Measurements from ENCODE around the gene PEAK1. TPM values are rescaled to one million over a fixed set of nuclear protein-coding genes. Genes with fewer than 3 reads are reported as not detected.

Gene PEAK1
- total and polyA plus RNA-seq, 2 donors (not counting 1 experiment from before 2014, with no cell fraction given), result 61.0 to 91.8 TPM

DNA sequence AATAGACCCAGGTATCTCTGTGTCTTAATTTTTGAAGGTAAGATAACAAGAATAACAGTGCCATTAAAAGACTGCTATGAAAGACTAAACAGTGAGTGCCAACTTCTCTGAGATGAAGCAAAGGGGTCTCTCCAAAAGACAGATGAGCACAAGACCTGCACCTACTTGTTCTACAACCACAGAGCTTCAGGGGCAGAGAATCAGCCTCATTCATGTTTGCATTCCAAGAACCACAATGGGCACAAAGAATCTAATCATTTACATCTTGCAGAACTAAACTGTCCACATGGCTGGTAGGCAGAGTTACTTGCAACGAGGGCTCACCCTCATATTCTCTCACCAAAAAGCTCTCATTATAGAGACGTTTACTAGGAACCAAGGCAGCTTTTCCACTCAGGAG is 83.9 kb downstream of the PEAK1 start:
- TF ChIP-seq, protein P1, sequence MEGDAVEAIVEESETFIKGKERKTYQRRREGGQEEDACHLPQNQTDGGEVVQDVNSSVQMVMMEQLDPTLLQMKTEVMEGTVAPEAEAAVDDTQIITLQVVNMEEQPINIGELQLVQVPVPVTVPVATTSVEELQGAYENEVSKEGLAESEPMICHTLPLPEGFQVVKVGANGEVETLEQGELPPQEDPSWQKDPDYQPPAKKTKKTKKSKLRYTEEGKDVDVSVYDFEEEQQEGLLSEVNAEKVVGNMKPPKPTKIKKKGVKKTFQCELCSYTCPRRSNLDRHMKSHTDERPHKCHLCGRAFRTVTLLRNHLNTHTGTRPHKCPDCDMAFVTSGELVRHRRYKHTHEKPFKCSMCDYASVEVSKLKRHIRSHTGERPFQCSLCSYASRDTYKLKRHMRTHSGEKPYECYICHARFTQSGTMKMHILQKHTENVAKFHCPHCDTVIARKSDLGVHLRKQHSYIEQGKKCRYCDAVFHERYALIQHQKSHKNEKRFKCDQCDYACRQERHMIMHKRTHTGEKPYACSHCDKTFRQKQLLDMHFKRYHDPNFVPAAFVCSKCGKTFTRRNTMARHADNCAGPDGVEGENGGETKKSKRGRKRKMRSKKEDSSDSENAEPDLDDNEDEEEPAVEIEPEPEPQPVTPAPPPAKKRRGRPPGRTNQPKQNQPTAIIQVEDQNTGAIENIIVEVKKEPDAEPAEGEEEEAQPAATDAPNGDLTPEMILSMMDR (conservative IDR thresholded peaks at IDR 0.05 in 1 of 2, IDR thresholded peaks at IDR 0.05 in 1 of 2; ENCODE audit: low read depth in 1 of 2, low read length in 2 of 2), result no peak
- TF ChIP-seq EZH2 (IDR thresholded peaks at IDR 0.05; ENCODE audit: low read length, missing control alignments), result no peak
- H3K79me2 ChIP-seq (ENCODE audit: control insufficient read depth, insufficient read depth, low read length), result peaks cover 14% of the 10 kb centered on the region

DNA sequence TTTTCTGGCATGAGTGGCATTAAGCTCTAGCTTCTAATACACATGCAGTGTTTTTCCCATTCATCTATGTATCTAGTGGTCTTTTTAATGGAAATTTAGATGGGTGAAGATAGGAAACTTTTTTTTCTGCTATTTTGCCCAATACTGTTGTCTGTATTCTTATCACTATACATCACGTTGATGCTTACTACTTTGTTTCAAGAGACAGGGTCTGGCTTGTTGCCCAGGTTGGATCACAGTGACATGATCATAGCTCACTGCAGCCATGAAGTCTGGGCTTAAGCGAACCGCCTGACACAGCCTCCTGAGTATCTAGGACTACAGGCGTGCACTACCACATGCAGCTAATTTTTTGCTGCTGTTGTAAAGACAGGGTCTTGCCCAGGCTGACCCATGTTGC is 84.6 kb downstream of the PEAK1 start:
- H3K27ac ChIP-seq (ENCODE audit: insufficient read depth, low read length), result no peak overlapping the region
- H4K20me1 ChIP-seq (ENCODE audit: control insufficient read depth, extremely low read depth, insufficient read depth, low read length), result peaks cover 2% of the 10 kb centered on the region
- H3K4me3 ChIP-seq (replicated peaks in 1 of 4; ENCODE audit: control extremely low read depth in 1 of 4, insufficient read depth in 1 of 4, low read depth in 3 of 4, low read length in 4 of 4), result no peak overlapping the region
- H3K79me2 ChIP-seq (ENCODE audit: control insufficient read depth, insufficient read depth, low read length), result peaks cover 15% of the 10 kb centered on the region
- no peak overlapping the region for H3K9ac ChIP-seq (ENCODE audit: insufficient read depth, low read length)
- no peaks in the 10 kb centered on the region for H3K9me3 ChIP-seq (ENCODE audit: control insufficient read depth, insufficient read depth, low read depth, low read length)
- peaks cover 5% of the 10 kb centered on the region for H3K4me1 ChIP-seq (ENCODE audit: control insufficient read depth, extremely low read depth, insufficient read depth, low read length)
- peak; percentile 11 to 37 for DNase-seq (ENCODE audit: low read depth in 2 of 2)
- H2AFZ ChIP-seq (ENCODE audit: low read length), result no peak overlapping the region
- TF ChIP-seq, protein P1 (conservative IDR thresholded peaks at IDR 0.05 in 1 of 2, IDR thresholded peaks at IDR 0.05 in 1 of 2; ENCODE audit: low read depth in 1 of 2, low read length in 2 of 2), result no peak
- no peak for TF ChIP-seq EZH2 (IDR thresholded peaks at IDR 0.05; ENCODE audit: low read length, missing control alignments)
- no peaks in the 10 kb centered on the region for H3K27me3 ChIP-seq (ENCODE audit: control insufficient read depth, insufficient read depth, low read length)
- H3K4me2 ChIP-seq (ENCODE audit: extremely low read depth, insufficient read depth, low read length), result no peak overlapping the region
- H3K36me3 ChIP-seq (ENCODE audit: control insufficient read depth, insufficient read depth, low read length), result no peaks in the 10 kb centered on the region

More for the DNA sequence above, 83.9 kb downstream of the PEAK1 start:
- Histone ChIP-seq H3K36me3 (ENCODE audit: control insufficient read depth, insufficient read depth, low read length) (no peaks in the 10 kb centered on the region), H3K4me3 (replicated peaks in 1 of 4; ENCODE audit: control extremely low read depth in 1 of 4, insufficient read depth in 1 of 4, low read depth in 3 of 4, low read length in 4 of 4) (no peak overlapping the region), H2AFZ (ENCODE audit: low read length) (no peak overlapping the region), H3K9ac (ENCODE audit: insufficient read depth, low read length) (no peak overlapping the region), H3K4me2 (ENCODE audit: extremely low read depth, insufficient read depth, low read length) (no peak overlapping the region), H4K20me1 (ENCODE audit: control insufficient read depth, extremely low read depth, insufficient read depth, low read length) (peaks cover 2% of the 10 kb centered on the region), H3K9me3 (ENCODE audit: control insufficient read depth, insufficient read depth, low read depth, low read length) (no peaks in the 10 kb centered on the region), H3K4me1 (ENCODE audit: control insufficient read depth, extremely low read depth, insufficient read depth, low read length) (peaks cover 5% of the 10 kb centered on the region), H3K27me3 (ENCODE audit: control insufficient read depth, insufficient read depth, low read length) (no peaks in the 10 kb centered on the region), H3K27ac (ENCODE audit: insufficient read depth, low read length) (no peak overlapping the region)
- no peak for DNase-seq (ENCODE audit: low read depth in 2 of 2)

DNA sequence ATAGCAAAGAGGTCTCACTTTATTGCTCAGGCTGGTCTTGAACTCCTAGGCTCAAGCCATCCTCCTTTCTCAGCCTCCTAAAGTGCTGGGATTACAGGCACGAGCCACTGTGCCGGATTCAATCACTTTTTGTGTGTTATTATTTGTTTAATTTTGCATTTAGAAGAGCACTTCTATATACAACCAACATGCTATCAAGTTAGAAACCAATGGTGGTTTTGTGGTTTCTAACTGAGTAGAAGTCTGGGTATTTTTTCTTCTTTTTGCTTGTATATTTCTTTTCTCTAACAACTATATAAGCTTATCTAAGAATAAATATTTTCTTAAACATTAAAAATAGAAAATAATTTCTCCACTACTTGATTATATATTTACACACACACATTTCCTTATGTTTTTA is 86.7 kb downstream of the PEAK1 start:
- no peaks in the 10 kb centered on the region for H3K36me3 ChIP-seq (ENCODE audit: control insufficient read depth, insufficient read depth, low read length)

More for the DNA sequence above, 86.7 kb downstream of the PEAK1 start:
- Histone ChIP-seq H3K4me2 (ENCODE audit: extremely low read depth, insufficient read depth, low read length) (no peak overlapping the region), H3K79me2 (ENCODE audit: control insufficient read depth, insufficient read depth, low read length) (peaks cover 21% of the 10 kb centered on the region), H2AFZ (ENCODE audit: low read length) (no peak overlapping the region), H3K27me3 (ENCODE audit: control insufficient read depth, insufficient read depth, low read length) (no peaks in the 10 kb centered on the region), H3K4me1 (ENCODE audit: control insufficient read depth, extremely low read depth, insufficient read depth, low read length) (peaks cover 5% of the 10 kb centered on the region), H3K9me3 (ENCODE audit: control insufficient read depth, insufficient read depth, low read depth, low read length) (no peaks in the 10 kb centered on the region), H3K4me3 (replicated peaks in 1 of 4; ENCODE audit: control extremely low read depth in 1 of 4, insufficient read depth in 1 of 4, low read depth in 3 of 4, low read length in 4 of 4) (no peak overlapping the region), H3K9ac (ENCODE audit: insufficient read depth, low read length) (no peak overlapping the region), H3K27ac (ENCODE audit: insufficient read depth, low read length) (no peak overlapping the region), H4K20me1 (ENCODE audit: control insufficient read depth, extremely low read depth, insufficient read depth, low read length) (peaks cover 2% of the 10 kb centered on the region)
- TF ChIP-seq EZH2 (IDR thresholded peaks at IDR 0.05; ENCODE audit: low read length, missing control alignments), result no peak
- TF ChIP-seq, protein P1 (conservative IDR thresholded peaks at IDR 0.05 in 1 of 2, IDR thresholded peaks at IDR 0.05 in 1 of 2; ENCODE audit: low read depth in 1 of 2, low read length in 2 of 2), result no peak
- DNase-seq (ENCODE audit: low read depth in 2 of 2), result no peak

All from fibroblast of lung (primary cell).